Measurements from ENCODE around the gene TSPAN31. TPM values are rescaled to one million over a fixed set of nuclear protein-coding genes. Genes with fewer than 3 reads are reported as not detected.

The TSPAN31 gene
- total and polyA plus RNA-seq, 9 of the 15 experiments (the other 6 are each of a cell fraction or from before 2014, with no cell fraction given), result 11.3 to 26.4 (median 14.3) TPM

DNA sequence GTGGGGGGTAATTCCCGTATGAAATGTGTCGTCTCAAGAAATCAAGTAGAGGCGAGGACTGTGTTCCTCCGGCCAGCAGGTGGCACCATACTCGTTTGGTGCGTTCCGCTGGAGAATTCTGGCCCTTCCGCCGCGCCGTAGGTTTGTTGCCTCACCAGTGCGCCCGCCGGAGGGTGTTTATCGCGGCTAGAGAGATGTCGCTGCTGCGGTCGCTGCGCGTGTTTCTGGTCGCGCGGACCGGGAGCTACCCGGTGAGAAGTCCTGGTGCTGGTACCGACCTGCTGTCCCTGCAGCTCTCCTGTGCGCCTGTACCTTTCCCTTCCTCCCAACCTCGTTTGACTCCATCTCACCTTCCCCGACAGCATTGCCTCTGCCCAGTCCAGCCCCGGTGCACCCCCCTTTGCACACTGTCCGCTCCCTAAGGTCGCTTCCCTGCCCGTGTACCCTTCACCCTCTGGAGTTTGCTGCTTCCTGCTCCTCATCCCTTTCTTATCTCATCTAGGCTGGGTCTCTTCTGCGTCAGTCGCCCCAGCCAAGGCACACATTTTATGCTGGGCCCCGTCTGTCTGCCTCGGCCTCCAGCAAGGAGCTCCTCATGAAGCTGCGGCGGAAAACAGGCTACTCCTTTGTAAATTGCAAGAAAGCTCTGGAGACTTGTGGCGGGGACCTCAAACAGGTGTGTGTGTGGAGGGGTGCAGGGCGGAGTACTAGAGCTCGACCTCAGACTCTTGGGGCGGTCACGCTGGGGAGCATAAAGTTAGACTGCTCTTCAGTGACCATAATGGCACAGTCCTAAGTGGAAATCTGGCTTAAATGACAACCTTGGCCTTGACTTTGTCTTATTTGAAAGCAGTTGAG lies 38.0 kb downstream of the TSPAN31 start, which contains the start of gene TSFM (continued):
- TF ChIP-seq, protein P1, sequence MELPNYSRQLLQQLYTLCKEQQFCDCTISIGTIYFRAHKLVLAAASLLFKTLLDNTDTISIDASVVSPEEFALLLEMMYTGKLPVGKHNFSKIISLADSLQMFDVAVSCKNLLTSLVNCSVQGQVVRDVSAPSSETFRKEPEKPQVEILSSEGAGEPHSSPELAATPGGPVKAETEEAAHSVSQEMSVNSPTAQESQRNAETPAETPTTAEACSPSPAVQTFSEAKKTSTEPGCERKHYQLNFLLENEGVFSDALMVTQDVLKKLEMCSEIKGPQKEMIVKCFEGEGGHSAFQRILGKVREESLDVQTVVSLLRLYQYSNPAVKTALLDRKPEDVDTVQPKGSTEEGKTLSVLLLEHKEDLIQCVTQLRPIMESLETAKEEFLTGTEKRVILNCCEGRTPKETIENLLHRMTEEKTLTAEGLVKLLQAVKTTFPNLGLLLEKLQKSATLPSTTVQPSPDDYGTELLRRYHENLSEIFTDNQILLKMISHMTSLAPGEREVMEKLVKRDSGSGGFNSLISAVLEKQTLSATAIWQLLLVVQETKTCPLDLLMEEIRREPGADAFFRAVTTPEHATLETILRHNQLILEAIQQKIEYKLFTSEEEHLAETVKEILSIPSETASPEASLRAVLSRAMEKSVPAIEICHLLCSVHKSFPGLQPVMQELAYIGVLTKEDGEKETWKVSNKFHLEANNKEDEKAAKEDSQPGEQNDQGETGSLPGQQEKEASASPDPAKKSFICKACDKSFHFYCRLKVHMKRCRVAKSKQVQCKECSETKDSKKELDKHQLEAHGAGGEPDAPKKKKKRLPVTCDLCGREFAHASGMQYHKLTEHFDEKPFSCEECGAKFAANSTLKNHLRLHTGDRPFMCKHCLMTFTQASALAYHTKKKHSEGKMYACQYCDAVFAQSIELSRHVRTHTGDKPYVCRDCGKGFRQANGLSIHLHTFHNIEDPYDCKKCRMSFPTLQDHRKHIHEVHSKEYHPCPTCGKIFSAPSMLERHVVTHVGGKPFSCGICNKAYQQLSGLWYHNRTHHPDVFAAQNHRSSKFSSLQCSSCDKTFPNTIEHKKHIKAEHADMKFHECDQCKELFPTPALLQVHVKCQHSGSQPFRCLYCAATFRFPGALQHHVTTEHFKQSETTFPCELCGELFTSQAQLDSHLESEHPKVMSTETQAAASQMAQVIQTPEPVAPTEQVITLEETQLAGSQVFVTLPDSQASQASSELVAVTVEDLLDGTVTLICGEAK (IDR thresholded peaks at IDR 0.05), result peak; percentile 68
- TF ChIP-seq, protein P1 (CRISPR knock-in tag; IDR thresholded peaks at IDR 0.05), result no peak
- TF ChIP-seq HSF4 (CRISPR knock-in tag; IDR thresholded peaks at IDR 0.05; ENCODE audit: borderline replicate concordance), result no peak
- TF ChIP-seq MCM7 (IDR thresholded peaks at IDR 0.05), result peak in 1 of 2 experiments; percentile 87; a peak in 1 of 4 replicates
- TF ChIP-seq, protein P2, sequence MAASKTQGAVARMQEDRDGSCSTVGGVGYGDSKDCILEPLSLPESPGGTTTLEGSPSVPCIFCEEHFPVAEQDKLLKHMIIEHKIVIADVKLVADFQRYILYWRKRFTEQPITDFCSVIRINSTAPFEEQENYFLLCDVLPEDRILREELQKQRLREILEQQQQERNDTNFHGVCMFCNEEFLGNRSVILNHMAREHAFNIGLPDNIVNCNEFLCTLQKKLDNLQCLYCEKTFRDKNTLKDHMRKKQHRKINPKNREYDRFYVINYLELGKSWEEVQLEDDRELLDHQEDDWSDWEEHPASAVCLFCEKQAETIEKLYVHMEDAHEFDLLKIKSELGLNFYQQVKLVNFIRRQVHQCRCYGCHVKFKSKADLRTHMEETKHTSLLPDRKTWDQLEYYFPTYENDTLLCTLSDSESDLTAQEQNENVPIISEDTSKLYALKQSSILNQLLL (CRISPR knock-in tag; IDR thresholded peaks at IDR 0.05; ENCODE audit: borderline replicate concordance), result no peak
- no peak for TF ChIP-seq FOXJ3 (CRISPR knock-in tag; IDR thresholded peaks at IDR 0.05)
- TF ChIP-seq ZKSCAN1 (IDR thresholded peaks at IDR 0.05; ENCODE audit: low read depth, low read length), result peak; percentile 39; the same call in 1 of the 2 replicates
- no peak for TF ChIP-seq IFI16 (CRISPR knock-in tag; IDR thresholded peaks at IDR 0.05)
- TF ChIP-seq ZNF41 (CRISPR knock-in tag; conservative IDR thresholded peaks at IDR 0.05), result no peak
- TF ChIP-seq, protein P3, sequence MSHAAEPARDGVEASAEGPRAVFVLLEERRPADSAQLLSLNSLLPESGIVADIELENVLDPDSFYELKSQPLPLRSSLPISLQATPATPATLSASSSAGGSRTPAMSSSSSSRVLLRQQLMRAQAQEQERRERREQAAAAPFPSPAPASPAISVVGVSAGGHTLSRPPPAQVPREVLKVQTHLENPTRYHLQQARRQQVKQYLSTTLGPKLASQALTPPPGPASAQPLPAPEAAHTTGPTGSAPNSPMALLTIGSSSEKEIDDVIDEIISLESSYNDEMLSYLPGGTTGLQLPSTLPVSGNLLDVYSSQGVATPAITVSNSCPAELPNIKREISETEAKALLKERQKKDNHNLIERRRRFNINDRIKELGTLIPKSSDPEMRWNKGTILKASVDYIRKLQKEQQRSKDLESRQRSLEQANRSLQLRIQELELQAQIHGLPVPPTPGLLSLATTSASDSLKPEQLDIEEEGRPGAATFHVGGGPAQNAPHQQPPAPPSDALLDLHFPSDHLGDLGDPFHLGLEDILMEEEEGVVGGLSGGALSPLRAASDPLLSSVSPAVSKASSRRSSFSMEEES (CRISPR knock-in tag; IDR thresholded peaks at IDR 0.05), result no peak
- TF ChIP-seq BRF1 (IDR thresholded peaks at IDR 0.05; ENCODE audit: borderline replicate concordance, extremely low read depth, insufficient read length), result no peak
- TF ChIP-seq KAT8 (IDR thresholded peaks at IDR 0.05; ENCODE audit: low read depth), result no peak
- TF ChIP-seq SMAD3 (CRISPR knock-in tag; conservative IDR thresholded peaks at IDR 0.05), result no peak
- peak; percentile 95 for TF ChIP-seq CEBPG (CRISPR knock-in tag; IDR thresholded peaks at IDR 0.05)
- peak; percentile 85 to 93 for TF ChIP-seq CEBPG (tag; conservative IDR thresholded peaks at IDR 0.05 in 1 of 2, IDR thresholded peaks at IDR 0.05 in 1 of 2)
- no peak for TF ChIP-seq HNRNPK (IDR thresholded peaks at IDR 0.05; ENCODE audit: low read depth, low read length, poor library complexity, severe bottlenecking)

Data from K562 (cell line).